Body of pancreas (tissue), 4 donors: ENCODE measurements around the gene KIAA0825.

ENCODE experiments used
- CTCF ChIP-seq, 7 experiments: fragments of 450-650 bp in 4 of 7; fragments of 200-600 bp in 3 of 7; sonication (generic) in 3 of 7; IDR thresholded peaks; one replicate each; pipeline ENCODE4 v1.5.1; 2016 to 2019; ENCODE audit warnings: antibody characterized with exemption in 7 of 7
- POLR2A ChIP-seq, 3 donors: fragments of 450-650 bp; IDR thresholded peaks; one replicate each; pipeline ENCODE4 v1.6.1; 2016; ENCODE audit warnings: antibody characterized with exemption in 3 of 3, mild to moderate bottlenecking in 2 of 3

GRCh38 chr5:94614156-94614805 lies 4.1 kb downstream of the KIAA0825 start:
- TF ChIP-seq CTCF (IDR thresholded peaks at IDR 0.05): no peak
- TF ChIP-seq POLR2A (IDR thresholded peaks at IDR 0.05): no peak
